ENCODE data around the gene CYP2D6. TPM values are rescaled to one million over a fixed set of nuclear protein-coding genes. Genes with fewer than 3 reads are reported as not detected.

CYP2D6 gene
- total and polyA plus RNA-seq, 2 of the 8 experiments (the other 6 are each of a cell fraction or from before 2014, with no cell fraction given): 0.93 to 1.7 TPM

DNA sequence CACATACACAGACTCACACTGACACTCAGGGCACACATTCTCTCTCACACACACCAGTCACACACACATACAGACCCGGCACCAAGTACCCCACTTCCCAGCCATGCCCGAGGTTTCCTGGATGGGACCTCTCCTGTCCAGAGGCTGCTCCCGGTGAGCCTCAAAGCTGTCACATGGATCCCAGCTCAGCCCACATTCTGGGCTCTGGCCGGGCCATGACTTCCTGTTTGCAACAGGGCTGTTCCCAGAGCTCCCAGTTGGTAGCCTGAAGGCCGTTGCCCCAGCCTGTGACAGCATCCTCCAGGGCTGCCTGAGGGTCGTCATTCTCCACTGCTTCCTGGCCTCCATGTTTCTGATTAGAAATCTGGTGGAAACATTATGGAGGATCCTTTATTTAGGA lies 14.6 kb upstream of the CYP2D6 start:
- Histone ChIP-seq H3K36me3 (ENCODE audit: control insufficient read depth in 2 of 4, insufficient read depth in 4 of 4, low read length in 3 of 4) (no peaks in the 10 kb centered on the region; a peak in 1 of 8 replicates), H4K8ac (ENCODE audit: extremely low read depth, insufficient read depth, low read length) (no peak overlapping the region), H3K56ac (replicated peaks; ENCODE audit: insufficient read length, low read depth, low read length) (no peak overlapping the region), H2BK15ac (ENCODE audit: low read length) (no peak overlapping the region), H2AFZ (ENCODE audit: low read length) (no peak overlapping the region), H3K9me3 (ENCODE audit: insufficient read depth in 2 of 2, low read depth in 1 of 2, low read length in 1 of 2) (no peaks in the 10 kb centered on the region), H4K5ac (ENCODE audit: insufficient read length, low read depth, low read length) (no peak overlapping the region), H3K18ac (ENCODE audit: extremely low read depth, low read length) (no peak overlapping the region), H3K27ac (ENCODE audit: low read depth, low read length) (no peak overlapping the region), H2AK5ac (ENCODE audit: low read depth, low read length) (no peak overlapping the region), H3K23ac (ENCODE audit: insufficient read length) (no peak overlapping the region), H3K79me2 (ENCODE audit: control insufficient read depth in 1 of 2, insufficient read depth in 2 of 2, low read length in 2 of 2) (no peaks in the 10 kb centered on the region), H3K79me1 (ENCODE audit: low read depth, low read length) (no peaks in the 10 kb centered on the region), H3K4me1 (replicated peaks in 1 of 4; ENCODE audit: control insufficient read depth in 3 of 4, insufficient read depth in 4 of 4, low read length in 3 of 4) (no peaks in the 10 kb centered on the region), H3K14ac (ENCODE audit: insufficient read length) (no peak overlapping the region), H3K23me2 (ENCODE audit: low read depth, low read length) (no peaks in the 10 kb centered on the region), H4K91ac (replicated peaks; ENCODE audit: insufficient read length, low read length) (no peak overlapping the region), H2BK20ac (ENCODE audit: low read length) (no peak overlapping the region), H3K4me3 (ENCODE audit: extremely low read depth in 1 of 4, insufficient read depth in 2 of 4, low read depth in 3 of 4, low read length in 4 of 4) (no peak overlapping the region), H3K4ac (replicated peaks; ENCODE audit: insufficient read length, low read depth, low read length) (no peak overlapping the region), H3K4me2 (ENCODE audit: insufficient read depth in 1 of 2, low read depth in 2 of 2, low read length in 2 of 2) (no peak overlapping the region), H2BK120ac (replicated peaks; ENCODE audit: low read depth, low read length) (no peak overlapping the region), H3K9ac (replicated peaks in 1 of 4; ENCODE audit: extremely low read depth in 1 of 4, low read depth in 3 of 4, low read length in 3 of 4) (no peak overlapping the region), H2BK5ac (ENCODE audit: low read depth, low read length) (no peak overlapping the region), H3K27me3 (replicated peaks in 1 of 4; ENCODE audit: control insufficient read depth in 3 of 4, extremely low read depth in 1 of 4, insufficient read depth in 3 of 4, low read length in 3 of 4) (no peaks in the 10 kb centered on the region), H4K20me1 (replicated peaks in 1 of 2; ENCODE audit: control insufficient read depth in 1 of 2, insufficient read depth in 2 of 2, low read length in 2 of 2) (no peaks in the 10 kb centered on the region), H2BK12ac (ENCODE audit: low read depth, low read length) (no peak overlapping the region)
- no peak for DNase-seq (ENCODE audit: low read depth in 1 of 2, low spot score in 2 of 2)
- POLR2A ChIA-PET (ENCODE audit: partially characterized antibody): no interaction called here
- no peak for FAIRE-seq
- WGBS, 2 experiments (ENCODE audit: extremely low coverage in 1 of 2, insufficient coverage in 1 of 2, insufficient read length in 1 of 2, insufficient replicate concordance in 2 of 2, low coverage in 1 of 2, low lambda C conversion rate in 2 of 2, missing lambda C conversion rate in 1 of 2): 77% methylated on average over 6 of the region's 6 CpGs; no CpG with 5 or more reads in 1 of the 2 experiments
- CTCF ChIA-PET (ENCODE audit: partially characterized antibody): interaction anchor here (0.8 to 0.9 kb wide), 2 partner anchors 11 to 25 kb away, joined by 4 read pairs; no protein-coding TSS in a partner anchor
- TF ChIP-seq KDM1A (IDR thresholded peaks at IDR 0.05; ENCODE audit: borderline replicate concordance, low read length) (no peak), SP2 (IDR thresholded peaks at IDR 0.05; ENCODE audit: low read length) (no peak), ASH2L (IDR thresholded peaks at IDR 0.05; ENCODE audit: low read length) (no peak), KDM4A (IDR thresholded peaks at IDR 0.05; ENCODE audit: low read depth, low read length, severe bottlenecking) (no peak), POLR2A (IDR thresholded peaks at IDR 0.05; ENCODE audit: control extremely low read depth in 1 of 2, low read depth in 2 of 2, low read length in 2 of 2) (no peak), BRCA1 (IDR thresholded peaks at IDR 0.05; ENCODE audit: low read depth, low read length) (no peak), SP1 (IDR thresholded peaks at IDR 0.05; ENCODE audit: low read depth, low read length) (no peak), SIN3A (conservative IDR thresholded peaks at IDR 0.05 in 1 of 2, IDR thresholded peaks at IDR 0.05 in 1 of 2; ENCODE audit: low read depth in 1 of 2, low read length in 2 of 2) (no peak), NRF1 (IDR thresholded peaks at IDR 0.05; ENCODE audit: low read depth, low read length) (no peak), CTBP2 (IDR thresholded peaks at IDR 0.05; ENCODE audit: borderline replicate concordance, insufficient read depth, insufficient read length, low read length) (no peak), CBX8 (IDR thresholded peaks at IDR 0.05; ENCODE audit: borderline replicate concordance, low read depth, low read length) (no peak), FOSL1 (IDR thresholded peaks at IDR 0.05; ENCODE audit: insufficient read depth, low read depth, low read length) (no peak), RXRA (IDR thresholded peaks at IDR 0.05; ENCODE audit: insufficient read depth, low read depth, low read length) (no peak), JUND (IDR thresholded peaks at IDR 0.05; ENCODE audit: low read length) (no peak), RBBP5 (IDR thresholded peaks at IDR 0.05; ENCODE audit: borderline replicate concordance, low read depth, low read length) (no peak), SRF (IDR thresholded peaks at IDR 0.05; ENCODE audit: low read depth, low read length) (no peak)

Measured in H1 (cell line).